GM18519 (cell line): Measurements from ENCODE around the gene ASTL.

ENCODE experiments used
- ATAC-seq: cut with Tn5 transposase; IDR thresholded peaks from one replicate; pipeline ENCODE4 v1.9.1; 2021; ENCODE audit warnings: mild to moderate bottlenecking, moderate library complexity; ENCODE audit not compliant: unreplicated experiment, low FRiP score

Gene ASTL

GRCh38 chr2:96104487-96104861 lies 33.8 kb downstream of the ASTL start:
- no peak for ATAC-seq

DNA sequence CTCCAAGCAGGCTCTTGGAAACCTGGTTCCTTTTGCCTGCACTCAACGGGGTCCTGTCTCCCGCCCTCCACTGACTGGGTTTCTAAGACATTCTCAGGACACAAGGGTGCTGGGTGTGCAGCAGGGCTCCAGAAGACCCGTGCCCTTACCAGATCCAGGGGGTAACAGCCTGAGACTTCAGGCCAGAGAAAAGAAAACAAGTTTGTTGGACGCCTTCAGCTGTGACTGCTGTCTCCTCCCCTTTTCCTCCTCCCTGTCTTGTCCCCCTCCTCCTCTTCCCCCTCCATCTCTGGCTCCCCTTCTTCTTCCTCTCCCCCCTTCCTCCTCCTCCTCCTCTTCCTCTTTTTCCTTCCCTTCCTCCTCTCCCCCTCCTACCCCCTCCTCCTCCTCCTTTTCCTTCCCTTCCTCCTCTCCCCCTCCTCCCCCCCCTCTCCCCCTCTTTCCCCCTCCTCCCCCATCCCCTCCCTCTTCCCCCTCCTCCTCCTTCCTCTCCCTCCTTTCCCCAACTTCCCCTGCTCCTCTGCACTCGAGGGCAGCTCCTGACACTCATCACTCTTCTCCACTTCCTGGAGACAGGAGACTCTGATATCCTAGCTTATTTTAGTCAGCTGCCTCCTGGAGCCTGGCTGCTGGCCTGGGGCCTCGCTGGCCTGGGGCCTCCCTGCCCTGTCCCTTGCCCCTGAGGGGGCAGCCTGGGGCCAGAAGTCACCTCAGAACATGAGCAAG lies 34.4 kb downstream of the ASTL start:
- no peak for ATAC-seq

- ATAC-seq = no peak
Observed at GRCh38 chr2:96103187-96103601, 35.1 kb downstream of the ASTL start.

DNA sequence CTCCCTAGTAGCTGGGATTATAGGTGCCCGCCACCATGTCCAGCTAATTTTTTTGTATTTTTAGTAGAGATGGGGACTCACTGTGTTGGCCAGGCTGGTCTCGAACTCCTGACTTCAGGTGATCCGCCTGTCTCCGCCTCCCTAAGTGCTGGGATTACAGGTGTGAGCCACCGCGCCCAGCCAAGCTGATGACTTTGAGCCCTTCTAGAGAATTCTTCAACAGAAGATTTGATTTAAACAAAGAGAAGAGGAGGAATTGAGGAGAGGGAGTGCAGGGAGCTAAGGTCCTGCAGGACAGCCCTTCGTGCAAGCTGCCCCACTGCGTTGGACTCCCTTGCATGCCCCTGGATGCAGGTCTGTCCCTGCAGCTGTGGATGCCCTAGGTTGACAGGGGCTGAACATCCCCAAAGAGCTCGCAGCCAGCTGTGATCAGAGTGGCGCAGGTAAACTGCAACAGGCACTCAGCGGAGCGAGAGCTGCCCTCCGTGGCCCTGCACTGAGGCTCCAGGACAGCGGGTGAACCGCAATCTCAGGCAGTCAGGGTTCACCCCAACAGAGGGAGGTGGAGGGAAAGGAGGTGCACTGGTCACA lies 35.6 kb downstream of the ASTL start:
- no peak for ATAC-seq

GRCh38 chr2:96100893-96101304 lies 37.4 kb downstream of the ASTL start:
- ATAC-seq = no peak

GRCh38 chr2:96099861-96100798 lies 38.2 kb downstream of the ASTL start:
- no peak for ATAC-seq

GRCh38 chr2:96098900-96099590 lies 39.3 kb downstream of the ASTL start:
- no peak for ATAC-seq

GRCh38 chr2:96097951-96098823 lies 40.1 kb downstream of the ASTL start:
- no peak for ATAC-seq

DNA sequence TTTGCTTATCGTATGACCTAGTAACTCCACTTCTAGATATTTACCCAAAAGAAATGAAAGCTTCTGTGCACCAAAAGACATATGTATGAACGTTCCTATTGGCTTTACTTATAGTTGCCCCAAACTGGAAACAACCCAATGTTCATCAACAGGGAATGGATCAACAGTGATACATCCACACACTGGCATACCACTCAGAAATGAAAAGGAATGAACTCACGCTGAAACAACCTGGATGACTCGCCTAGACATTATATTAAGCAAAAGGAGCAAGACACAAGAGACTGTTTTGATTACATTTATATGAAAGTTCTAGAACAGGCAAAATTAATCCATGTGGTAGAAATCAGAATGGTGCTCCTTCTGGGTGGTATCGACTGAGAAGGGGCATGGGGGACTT lies 40.9 kb downstream of the ASTL start:
- no peak for ATAC-seq

- no peak for ATAC-seq
Observed at GRCh38 chr2:96095116-96095636, 43.1 kb downstream of the ASTL start.

GRCh38 chr2:96093528-96093927 lies 44.8 kb downstream of the ASTL start:
- no peak for ATAC-seq

DNA sequence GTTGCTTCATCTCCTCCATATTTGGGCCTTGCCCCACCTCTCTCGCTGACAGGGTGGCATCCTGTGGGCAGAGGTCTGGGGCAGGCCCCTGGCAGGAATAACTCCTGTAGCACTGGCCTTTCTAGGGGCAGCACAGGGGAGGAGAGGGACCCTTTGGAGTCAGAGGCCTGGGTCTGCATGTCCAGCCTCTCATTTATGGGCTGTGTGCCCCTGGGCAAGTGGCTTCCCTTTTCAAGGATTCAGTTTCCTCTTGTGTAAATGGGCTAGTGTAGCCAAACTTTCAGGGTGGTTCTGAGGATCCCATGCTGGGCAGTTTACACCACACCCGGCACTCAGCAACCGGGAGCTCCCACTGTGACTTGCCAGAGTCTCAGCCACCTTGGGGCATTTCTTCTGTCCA lies 45.4 kb downstream of the ASTL start:
- no peak for ATAC-seq

GRCh38 chr2:96092573-96092877 lies 45.8 kb downstream of the ASTL start:
- no peak for ATAC-seq

DNA sequence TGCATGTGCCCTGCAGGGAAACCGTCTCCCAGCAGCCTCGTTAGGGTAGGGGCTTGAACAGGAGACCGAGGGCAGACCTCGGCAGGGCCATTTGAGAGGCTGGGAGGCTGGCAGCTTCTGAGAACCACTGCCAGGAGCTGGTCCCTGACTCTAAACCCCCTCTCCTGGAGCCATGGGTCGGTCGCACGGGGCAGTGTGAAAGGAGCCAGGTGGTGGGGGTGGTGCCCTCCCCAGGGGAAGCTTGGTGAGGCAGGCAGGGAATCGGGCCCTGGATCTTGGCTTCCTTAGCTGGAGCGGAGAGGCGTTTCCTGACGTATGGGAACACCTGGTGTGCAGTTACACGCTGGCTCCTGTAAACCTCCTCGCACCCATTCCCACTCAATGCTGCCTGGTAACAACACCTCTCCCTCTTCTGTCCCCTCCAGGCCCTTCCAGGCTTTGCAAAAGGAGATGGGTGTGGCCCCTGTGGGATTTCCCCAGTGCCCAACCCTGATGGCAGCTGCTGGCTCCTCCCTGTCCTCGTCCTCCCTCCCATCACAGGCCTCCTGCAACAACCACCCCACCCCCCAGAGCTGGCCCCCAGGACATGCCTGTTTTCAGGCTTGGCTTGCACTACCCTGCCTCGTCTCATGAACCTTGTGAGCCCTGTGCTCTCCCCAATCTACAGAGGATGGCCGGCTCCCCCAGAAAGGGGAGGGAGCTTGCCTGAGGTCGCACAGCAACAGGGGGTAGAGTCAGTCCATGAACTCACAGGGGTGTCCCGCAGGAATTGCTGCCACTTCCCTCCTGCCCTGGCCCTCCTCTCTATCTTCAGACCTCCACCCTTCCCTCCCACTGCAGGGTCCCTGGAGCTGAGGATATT lies 46.4 kb downstream of the ASTL start:
- no peak for ATAC-seq

- ATAC-seq = no peak
Observed at GRCh38 chr2:96091141-96091710, 47.1 kb downstream of the ASTL start.

DNA sequence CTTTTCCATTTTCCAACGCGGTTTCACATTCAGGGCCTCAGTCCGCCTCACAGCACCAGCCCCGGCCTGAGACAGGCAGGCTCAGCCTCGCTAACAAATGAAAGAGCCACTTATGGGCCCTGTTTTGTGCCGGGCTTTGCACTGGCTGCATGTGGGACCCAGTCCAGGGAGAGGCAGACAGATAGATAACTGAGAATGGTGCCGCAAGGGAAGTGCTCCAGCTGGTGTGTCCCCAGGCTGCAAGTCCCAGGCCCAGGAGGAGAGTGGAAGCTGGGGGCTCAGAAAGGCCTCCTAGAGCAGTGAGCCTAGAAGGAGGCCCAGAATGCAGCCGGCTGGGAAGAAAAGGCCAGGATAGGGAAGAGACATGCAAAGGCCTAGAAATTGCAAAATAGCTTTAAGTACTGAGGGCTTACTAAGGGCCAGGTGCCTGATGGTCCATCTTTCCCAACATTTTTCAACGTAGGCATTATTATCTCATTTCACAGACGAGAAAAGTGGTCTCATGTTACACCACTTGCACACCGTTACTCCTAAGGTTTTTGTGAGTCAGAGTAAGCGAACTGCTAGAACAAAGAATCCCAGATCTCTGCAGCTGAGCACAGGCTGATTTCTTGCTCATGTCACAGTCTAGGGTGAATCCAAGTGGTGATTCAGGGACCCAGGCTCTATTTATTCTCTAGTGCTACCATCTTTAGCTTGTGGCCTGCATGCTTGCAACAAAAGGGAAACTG lies 47.9 kb downstream of the ASTL start:
- no peak for ATAC-seq

- ATAC-seq = no peak
Observed at GRCh38 chr2:96089356-96090195, 48.7 kb downstream of the ASTL start.
